ENCODE measurements around the gene ELP1. TPM values are rescaled to one million over a fixed set of nuclear protein-coding genes. Genes with fewer than 3 reads are reported as not detected.

ELP1 gene
- total RNA-seq, 1 experiment from 2014 or later = 40.0 TPM

DNA sequence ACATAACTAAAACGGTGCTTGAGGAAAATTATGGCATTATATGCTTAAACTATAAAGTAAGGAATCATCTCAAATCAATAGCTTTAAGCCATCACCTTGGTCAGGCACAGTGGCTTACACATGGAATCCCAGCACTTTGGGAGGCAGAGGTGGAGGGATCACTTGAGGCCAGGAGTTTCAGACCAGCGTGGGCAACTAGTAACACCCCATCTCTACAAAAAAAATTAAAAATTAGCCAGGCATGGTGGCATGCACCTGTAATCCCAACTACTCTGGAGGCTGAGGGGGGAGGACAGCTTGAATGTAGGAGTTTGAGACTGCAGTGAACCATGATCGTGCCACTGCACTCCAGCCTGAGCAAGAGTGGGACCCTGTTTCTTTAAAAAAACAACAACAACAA is 49.2 kb downstream of the ELP1 start:
- no peak for DNase-seq (ENCODE audit: low spot score)

DNA sequence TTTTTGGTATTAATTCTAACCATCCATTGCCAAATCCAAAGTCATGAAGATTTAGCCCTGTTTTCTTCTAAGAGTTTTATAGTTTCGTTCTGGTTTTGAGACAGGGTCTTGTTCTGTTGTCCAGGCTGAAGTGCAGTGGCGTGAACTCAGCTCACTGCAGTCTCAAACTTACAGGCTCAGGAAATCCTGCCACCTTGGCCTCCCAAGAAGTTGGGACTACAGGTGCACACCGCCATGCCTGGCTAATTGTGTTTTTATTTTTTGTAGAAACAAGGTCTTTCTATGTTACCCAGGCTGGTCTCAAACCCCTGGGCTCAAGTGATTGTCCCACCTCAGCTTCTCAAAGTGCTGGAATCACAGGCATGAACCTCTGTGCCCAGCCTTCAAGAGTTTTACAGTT is 50.8 kb downstream of the ELP1 start:
- DNase-seq (ENCODE audit: low spot score) = no peak

DNA sequence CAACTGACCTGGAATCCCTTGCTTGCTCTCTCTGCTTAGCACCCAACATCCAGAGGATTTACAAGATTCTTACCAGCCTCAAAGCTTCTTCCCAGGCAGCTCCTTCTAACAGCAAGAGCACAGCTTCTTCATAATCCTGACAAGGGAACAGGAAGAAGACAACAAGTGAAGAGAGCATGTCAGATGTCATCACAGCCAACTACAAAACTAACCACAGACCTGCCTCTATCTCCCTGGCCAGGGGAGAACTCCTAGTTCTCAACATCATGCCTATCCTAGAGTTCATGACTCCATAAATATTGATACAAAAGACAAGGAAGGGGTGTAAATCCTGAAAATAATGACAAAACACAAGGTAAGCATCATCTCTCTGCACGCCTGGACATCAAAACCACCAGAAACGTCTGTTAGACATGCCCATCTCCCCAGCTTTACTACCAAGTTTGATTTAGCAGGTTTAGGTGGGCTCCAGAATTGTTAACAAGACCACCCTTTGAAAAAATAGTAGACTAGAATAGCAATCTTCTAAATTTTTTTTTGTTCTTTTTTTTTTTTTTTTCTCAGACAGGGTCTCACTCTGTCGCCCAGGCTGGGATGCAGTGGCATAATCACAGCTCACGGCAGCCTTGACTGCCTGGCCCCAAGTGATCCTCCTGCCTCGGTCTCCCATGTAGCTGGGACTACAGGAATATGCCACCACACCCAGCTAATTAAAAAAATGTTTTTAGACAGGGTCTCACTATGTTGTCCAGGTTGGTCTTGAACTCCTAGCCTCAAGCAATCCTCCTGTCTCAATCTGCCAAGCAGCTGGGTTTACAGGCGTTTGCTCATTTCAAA is 51.7 kb downstream of the ELP1 start:
- DNase-seq (ENCODE audit: low spot score) = no peak

DNA sequence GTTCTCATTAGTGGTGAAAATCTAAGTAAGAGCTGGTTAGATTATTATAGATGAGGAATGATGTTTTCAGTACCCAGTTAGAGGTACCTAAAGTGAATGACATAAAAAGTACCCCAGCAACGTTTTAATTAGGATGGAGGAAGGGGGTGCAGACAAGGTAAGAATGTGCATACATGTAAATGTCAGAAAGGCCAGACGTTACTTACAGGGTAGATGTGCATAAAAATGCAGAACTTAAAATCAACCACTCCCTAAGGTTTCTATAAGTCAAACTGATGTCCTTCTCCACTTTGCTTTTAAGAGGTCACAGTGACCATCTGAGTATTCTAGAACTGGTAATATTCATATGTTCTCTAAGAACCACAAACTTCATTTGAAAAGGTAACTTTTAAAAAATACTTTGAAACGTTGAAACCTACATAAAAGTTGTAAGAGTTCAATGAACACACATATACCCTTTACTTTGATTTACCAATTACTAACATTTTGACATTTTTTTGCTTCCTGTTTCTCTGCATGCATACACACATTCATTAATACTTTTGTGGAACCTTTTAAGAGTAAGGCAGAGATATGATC is 53.1 kb downstream of the ELP1 start:
- DNase-seq (ENCODE audit: low spot score) = no peak

DNA sequence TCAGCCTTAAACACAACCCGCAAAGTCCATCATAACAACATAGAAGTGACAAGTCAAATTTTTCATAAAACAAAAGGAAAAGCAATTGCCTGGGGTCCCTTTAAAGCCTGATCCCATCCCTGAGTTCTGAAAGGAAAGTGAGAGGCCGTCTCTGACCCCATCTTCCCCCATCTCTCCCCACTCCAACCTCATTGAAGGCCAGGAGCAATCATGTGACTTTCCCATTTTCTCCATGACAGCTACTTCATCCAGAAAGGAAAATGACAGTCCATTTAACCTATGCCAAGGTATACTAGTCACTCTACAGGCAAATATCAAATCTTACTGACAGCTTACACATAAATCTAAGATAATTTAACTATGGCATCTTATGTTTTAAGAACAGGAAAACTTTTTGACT is 56.4 kb downstream of the ELP1 start:
- DNase-seq (ENCODE audit: low spot score) = no peak

DNA sequence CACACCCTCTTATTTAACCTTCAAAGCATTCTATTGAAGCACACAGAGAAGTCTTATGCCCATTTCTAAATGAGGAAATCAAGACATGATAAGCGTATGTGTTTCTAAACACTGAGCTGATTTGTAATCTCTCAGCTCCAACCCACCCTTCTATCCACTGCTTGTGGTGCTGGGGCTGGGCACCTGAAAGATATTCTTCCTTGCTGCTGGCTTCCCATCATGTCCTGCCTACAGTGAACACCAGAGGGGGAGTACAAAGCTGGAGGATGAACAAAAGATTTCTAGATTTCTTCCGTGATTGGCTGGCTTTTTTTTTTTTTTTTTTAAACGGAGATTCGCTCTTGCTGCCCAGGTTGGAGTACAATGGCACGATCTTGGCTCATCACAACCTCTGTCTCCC is 57.5 kb downstream of the ELP1 start:
- no peak for DNase-seq (ENCODE audit: low spot score)

DNA sequence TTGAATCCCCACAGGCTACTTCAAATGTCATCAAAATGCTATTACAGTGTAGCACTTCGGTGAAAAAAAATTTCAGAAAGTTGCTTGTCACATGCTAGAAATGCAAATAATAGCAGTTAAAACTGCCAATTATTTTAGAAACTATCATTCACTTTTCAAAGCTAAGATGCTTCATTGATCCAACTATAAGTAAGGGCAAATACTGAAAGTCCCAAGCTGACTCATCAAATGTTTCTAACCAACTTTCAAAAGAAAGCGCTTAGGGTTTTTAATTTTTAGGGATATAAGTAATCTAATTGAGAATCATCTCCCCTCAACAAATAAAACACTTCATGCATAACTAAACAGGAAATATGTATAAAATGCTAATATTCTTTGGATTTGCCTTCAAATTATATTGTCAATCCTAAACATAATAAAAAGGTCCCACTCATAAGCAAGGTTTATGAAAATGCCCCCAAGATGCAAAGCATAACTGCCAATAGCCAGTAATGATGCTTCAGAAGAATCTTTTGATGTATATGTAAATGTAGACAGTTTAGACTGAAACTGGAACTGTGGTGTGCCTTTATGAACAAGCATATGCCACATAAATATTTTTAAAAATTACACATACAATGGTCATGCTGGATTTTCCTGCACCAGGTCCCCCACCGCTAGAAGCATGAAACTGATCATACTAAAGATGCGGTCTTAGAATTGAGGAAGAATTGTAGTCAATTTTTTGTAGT is 59.7 kb downstream of the ELP1 start:
- DNase-seq (ENCODE audit: low spot score) = no peak

DNA sequence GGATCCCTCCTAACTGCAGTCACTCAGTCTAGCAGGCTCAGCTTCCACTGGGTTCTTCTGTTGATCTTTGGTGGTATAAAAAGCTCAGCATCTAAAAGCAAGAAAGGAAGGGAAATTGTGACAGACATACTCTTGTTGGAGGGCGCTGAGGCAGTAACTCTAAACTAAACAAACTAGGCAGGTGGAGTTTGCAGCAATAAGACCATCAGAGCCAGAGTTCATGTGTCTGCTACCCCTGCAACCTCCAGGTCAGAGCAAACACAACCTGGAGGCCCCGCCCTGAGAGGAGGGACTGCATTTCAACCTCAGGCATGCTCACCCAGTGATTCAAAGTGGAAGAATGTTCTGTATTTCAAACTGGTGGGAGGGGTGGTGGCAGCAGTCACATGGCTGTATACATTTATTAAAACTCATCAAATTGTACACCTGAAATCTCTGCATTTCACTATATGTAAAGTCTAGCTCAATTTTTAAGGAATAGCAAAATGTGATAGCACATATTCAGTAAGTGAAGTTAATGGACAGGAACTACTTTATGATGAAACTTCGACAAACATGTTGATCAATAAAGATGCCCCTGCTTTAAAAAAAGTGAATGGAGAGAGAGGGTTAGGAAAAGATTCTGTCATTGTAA is 64.7 kb downstream of the ELP1 start:
- DNase-seq (ENCODE audit: low spot score) = peak; percentile 58

DNA sequence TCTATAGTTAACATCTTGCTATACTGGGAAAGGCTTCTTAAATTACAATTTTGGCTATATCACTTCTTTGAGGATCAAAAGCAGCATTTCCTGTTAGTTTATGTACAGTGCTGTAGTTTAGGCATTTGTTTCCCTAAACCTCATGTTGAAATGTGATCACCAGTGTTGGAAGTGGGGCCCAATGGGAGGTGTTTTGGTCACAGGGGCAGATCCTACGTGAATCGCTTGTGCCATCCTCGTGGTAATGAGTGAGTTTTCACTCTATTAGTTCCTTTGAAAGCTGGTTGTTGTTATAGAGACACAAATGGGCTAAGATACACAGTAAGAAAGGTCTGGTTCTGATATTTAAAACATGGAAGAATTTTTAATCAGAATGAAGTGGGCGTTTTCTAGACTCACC is 66.1 kb downstream of the ELP1 start:
- no peak for DNase-seq (ENCODE audit: low spot score)

DNA sequence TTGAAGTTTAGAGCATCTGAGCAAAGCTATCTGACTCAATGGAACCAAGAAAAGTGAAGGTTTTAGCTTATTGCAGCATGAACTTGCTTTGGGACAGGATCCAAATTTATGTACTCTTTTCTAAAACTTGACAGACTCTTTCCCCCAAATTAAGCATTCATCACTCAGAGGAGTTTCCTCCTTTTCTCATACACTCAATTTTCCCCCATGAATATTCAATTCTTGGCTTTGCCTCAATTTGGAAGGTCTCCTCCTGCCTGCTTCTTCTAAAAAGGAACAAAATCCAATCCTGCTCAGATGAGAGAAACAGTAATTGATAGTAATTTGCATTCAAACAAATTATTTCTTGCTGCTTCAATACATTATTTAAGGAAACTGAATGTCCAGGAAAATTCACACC is 66.8 kb downstream of the ELP1 start:
- DNase-seq (ENCODE audit: low spot score) = no peak

DNA sequence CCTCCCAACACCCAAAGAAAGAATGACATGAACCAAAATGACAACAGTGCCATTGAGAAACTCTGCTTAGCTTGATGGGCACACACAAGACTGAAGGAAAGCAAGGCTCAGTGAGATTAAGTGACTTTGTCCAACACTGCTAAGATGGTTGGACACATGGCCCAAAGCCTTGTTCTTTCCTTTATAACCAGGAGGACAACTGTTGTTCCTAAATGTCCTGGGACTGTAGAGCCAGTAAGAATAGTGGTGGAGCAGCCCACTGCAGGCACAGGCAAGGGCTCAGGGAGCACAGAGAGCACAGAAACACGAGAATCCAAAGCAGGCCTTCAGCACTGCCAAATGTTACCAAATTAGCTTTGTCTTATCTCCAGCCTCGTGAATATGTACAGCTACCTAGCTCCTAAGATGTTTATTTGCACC is 67.9 kb downstream of the ELP1 start:
- DNase-seq (ENCODE audit: low spot score) = no peak

DNA sequence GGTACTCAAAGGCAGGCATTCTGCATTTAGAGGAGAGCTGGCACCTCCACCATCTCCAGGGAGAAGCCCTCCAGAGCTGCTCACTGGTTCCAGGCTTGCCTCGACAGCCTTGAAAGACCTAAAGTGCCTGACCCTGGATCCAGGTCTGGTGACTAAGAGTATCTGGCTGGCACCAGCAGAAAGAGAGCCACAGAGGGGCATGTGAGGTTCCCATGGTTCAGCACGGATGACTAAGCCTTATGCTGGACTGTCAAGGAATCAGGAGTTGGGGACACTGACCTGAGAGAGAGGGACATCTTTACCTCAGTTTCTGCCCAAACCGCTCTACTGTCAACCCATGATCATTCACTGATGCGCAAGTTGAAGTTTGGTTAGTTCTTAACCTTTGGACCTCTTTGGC is 68.9 kb downstream of the ELP1 start:
- no peak for DNase-seq (ENCODE audit: low spot score)

DNA sequence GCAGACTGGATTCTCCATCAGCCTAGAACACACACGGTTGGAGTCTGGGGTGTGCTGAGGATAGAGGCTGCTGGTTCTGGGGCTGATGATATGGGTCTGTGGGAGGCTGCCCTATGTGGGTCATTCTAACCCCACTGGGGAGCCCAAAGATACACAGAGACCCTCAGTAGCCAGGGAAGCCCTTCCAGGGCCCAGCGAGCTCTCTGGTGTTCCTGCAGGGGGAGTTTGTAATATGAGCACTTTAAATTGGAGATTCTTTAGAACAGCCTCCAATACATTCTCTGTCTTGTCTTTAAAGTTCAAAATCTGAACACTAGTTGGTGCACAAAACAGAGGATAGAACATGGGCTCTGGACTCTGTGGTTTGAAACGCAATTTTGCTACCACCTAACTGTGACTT is 69.5 kb downstream of the ELP1 start:
- no peak for DNase-seq (ENCODE audit: low spot score)

DNA sequence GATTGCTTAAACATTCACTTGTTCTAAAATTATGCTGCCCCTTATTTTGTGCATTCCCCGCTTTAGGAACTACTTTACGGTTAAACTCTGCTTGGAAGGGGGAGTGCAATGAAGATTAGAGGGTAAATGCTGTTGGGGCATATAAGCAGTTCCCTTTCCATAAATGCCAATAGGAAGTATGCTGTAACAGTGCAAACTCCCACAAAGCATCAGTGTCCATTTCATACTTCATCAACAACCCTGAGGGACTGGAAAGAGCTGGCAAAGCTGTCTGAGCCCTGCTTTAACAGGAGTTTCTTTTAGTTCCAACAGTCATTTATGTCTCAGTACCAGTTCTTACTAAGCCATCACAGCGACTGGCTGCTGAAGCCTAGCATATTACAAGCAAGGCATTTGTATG is 70.0 kb downstream of the ELP1 start:
- DNase-seq (ENCODE audit: low spot score) = no peak

DNA sequence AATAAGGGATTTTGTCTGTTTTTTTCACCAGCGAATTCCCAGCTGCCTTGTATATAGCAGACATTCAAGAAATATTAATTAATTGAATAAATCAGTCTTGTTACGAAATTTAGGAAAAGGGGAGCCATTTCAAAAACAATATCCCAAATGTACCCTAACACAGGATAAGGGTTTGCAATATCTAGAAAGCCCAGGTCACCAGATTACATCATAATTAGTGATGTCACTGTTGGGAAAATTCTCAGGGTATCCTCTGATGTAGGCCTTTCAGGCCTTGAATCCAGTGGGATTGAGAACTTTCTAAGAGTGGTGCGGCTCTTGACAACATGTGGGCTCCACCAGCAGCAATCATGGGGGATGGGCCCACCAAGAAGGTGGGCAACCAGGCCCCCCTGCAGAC is 71.9 kb downstream of the ELP1 start, which contains the start of gene ACTL7A:
ACTL7A (plus strand) TSS at position 270 of the 400 bp plus-strand sequence; CDS start at position 327, 57 bp downstream.
- no peak for DNase-seq (ENCODE audit: low spot score)

DNA sequence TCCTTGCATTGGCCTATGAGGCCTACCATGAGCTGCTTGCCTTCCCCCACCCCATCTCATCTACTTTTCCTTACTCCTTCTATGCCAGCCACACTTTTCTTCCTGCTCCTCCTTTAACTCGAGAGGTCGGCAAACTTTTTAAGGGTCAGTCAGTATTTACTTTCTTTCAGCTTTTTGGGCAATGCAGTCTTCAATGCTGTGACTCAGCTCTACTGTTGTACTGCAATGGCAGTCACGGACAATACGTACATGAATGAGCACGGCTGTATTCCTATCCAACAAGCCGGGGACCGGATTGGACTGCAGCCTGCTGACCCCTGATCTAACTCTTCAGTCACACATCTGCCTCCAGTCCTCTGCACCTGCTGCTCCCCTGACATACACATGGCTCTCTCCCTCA is 72.5 kb downstream of the ELP1 start:
- DNase-seq (ENCODE audit: low spot score) = no peak

DNA sequence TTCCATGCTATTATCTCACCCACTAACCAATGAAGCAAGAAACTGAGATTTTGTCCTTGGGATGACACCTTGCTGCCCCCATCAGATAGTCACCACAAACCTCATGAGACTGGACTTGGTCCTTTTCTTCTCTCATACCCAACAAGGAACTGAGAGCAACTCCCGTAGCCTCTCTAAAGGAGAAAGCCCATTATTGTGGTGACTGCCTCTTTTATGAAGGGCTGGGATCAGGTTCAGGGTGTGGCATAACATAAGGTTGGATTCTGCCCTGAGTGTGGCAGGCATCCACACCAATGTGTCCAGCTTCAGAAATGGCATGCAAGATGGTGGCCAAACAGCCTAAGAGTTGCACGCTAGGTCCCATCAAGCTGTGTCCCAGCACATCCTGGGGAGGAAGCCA is 73.2 kb downstream of the ELP1 start:
- DNase-seq (ENCODE audit: low spot score) = no peak

DNA sequence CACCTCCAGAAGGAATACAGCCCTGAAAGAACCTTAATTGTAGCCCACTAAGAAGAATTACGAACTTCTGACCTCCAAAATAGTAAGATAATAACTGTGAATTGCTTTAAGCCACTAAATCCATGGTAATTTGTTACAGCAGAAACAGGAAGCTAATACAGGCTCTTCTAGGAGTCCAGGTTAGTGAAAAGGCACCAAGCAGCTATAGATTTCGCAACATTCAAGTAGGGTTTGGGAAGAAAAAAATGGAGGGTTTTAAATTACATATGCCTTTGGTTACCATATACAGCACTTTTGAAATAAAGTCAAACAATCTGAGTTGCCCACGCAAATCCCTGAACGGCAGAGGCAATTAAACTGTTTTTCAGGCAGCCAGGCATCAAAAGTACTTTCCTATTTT is 73.6 kb downstream of the ELP1 start:
- no peak for DNase-seq (ENCODE audit: low spot score)

DNA sequence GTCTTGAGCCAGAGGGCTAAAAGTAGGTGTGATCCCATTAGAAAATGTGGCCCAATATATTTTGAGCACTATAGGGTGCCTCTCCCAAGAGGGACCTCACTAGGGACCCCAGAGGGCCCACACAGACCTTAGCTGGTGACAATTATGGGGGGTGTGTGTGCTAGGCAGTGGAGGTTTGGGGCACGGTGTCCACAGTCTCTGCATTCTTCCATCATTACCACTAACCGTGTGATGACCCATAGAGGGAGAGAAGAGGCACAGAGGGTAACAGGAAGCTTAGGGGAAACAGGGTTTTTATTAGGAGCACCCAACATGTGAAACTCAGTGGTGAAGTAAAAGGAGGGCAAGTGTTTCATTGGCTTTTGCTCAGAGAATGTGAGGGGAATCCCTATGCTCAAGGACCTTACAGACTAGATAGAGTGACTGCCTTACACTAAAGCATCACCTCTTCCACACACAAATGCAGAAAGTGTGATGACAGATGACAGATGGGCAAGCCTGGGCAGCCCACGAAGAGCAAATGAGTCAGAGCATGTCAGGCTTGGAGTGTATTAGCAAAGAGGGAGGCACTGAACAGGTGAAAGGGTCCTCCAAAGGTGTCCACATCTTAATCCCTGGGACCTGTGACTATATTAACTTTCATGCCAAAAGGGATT is 74.3 kb downstream of the ELP1 start:
- DNase-seq (ENCODE audit: low spot score) = no peak

DNA sequence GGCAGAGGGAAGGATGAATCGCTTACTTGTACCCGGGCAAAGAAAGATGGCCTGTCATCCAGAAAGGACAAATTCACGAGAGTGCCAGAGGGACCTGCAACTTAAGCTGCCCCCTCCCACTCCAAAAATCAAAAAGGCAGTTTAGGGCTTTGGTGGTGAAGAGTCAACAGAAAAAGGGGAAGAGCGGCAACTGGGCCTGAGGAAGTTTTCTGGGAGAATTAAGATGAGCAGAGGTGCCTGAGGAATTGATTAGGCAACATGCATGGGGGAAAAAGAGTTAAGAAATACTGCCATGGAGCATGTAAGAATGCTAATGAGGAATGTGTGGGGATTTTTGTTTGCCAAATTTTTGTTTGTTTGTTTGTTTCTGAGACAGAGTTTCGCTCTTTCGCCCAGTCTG is 76.4 kb downstream of the ELP1 start:
- DNase-seq (ENCODE audit: low spot score) = no peak

DNA sequence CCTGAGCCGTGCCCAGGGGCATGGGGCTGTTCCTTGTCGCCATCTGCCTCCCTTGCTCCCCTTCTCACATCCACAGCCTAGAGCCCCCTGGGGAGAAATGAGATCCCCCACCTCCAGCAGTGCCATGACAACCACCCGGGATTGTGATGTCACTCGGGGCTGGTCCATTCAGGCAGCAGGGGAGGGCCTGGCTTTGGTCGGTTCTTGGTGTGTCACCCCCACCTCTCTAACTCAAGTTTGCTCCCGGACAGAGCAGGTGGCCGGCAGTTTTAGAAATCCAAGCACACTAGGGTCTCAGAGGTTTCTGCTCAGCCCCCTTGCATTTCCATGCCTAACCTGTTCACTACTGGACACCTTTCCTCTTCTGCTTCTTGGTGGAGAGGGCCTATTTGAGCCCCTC is 78.0 kb downstream of the ELP1 start, which contains the start of gene ACTL7B:
ACTL7B (minus strand) TSS at position 99 of the 400 bp plus-strand sequence; CDS start at position 43, 56 bp downstream.
- no peak for DNase-seq (ENCODE audit: low spot score)

DNA sequence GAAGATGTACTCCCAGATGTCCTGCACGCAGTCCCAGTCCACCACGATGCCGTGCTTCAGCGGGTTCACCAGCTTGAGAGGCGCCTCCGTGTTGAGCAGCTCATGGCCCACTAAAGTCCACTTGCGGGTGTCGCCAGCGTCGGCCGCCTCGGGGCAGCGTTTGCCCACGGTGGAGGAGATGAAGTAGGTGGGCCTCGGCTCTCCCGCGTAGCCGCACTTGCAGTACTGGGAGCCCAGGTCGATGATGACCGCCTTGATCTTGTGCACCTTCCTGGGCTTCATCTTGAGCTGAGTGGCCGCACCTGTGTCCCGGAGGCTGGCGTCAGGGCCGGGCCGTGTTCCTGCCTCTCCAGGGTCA is 78.4 kb downstream of the ELP1 start:
- DNase-seq (ENCODE audit: low spot score) = no peak

All from A172 (cell line).